ENCODE measurements around the gene TXLNA.

TXLNA gene

GRCh38 chr1:32208469-32208868 lies 29.0 kb downstream of the TXLNA start:
- no peak for DNase-seq (ENCODE audit: low read depth in 3 of 3, low spot score in 1 of 3)

GRCh38 chr1:32208891-32209328 lies 29.4 kb downstream of the TXLNA start, which contains the start of gene DCDC2B:
DCDC2B (plus strand) TSS chr1:32209089; CDS start chr1:32209094, 5 bp downstream.
- no peak for DNase-seq (ENCODE audit: low read depth in 3 of 3, low spot score in 1 of 3)

GRCh38 chr1:32215629-32216480 lies 36.4 kb downstream of the TXLNA start:
- peak in 2 of 3 donors; percentile 27 to 33 for DNase-seq (ENCODE audit: low read depth in 3 of 3, low spot score in 1 of 3)

DNA sequence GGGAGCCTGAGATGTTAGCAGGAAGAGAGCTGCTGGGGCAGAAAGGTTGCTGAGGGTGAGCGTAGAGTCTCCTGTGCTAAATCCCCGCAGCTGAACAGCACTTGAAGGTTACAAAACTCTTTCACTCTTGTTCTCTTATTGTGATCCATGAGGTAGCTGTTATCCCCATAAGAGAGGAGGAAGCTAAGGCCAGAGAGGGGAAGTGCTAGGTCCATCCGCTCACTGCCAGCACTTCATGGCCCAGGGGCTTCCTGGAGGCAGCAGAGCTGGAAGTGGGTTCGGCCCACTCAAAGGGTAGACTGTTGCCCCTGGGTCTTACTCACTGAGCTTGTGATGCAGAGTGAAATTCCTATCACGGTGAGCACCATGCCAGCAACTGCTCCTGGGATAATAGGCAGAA lies 37.1 kb downstream of the TXLNA start:
- DNase-seq (ENCODE audit: low read depth in 3 of 3, low spot score in 1 of 3), result no peak

GRCh38 chr1:32219022-32219421 lies 39.5 kb downstream of the TXLNA start:
- no peak for DNase-seq (ENCODE audit: low read depth in 3 of 3, low spot score in 1 of 3)

- no peak for DNase-seq (ENCODE audit: low read depth in 3 of 3, low spot score in 1 of 3)
Observed at GRCh38 chr1:32220746-32221580, 41.5 kb downstream of the TXLNA start.

DNA sequence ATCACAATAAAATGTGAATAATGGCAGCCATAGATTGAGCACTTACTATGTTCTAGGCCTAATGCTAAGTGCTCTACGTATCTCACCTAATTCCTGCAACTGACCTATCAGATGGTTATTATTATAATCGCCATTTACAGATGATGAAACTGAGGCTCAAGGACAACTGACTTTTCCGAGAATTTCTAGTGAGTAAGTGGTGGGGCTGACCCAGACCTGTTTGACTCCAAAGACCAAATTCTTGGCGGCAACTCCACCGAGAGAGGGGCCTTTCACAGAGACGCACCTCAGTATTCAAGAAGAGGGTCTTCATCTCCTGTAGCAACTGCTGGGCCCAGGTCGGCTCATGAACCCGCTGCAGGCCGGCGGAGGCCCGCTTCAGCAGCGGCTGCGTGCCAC lies 42.1 kb downstream of the TXLNA start:
- no peak for DNase-seq (ENCODE audit: low read depth in 3 of 3, low spot score in 1 of 3)

DNA sequence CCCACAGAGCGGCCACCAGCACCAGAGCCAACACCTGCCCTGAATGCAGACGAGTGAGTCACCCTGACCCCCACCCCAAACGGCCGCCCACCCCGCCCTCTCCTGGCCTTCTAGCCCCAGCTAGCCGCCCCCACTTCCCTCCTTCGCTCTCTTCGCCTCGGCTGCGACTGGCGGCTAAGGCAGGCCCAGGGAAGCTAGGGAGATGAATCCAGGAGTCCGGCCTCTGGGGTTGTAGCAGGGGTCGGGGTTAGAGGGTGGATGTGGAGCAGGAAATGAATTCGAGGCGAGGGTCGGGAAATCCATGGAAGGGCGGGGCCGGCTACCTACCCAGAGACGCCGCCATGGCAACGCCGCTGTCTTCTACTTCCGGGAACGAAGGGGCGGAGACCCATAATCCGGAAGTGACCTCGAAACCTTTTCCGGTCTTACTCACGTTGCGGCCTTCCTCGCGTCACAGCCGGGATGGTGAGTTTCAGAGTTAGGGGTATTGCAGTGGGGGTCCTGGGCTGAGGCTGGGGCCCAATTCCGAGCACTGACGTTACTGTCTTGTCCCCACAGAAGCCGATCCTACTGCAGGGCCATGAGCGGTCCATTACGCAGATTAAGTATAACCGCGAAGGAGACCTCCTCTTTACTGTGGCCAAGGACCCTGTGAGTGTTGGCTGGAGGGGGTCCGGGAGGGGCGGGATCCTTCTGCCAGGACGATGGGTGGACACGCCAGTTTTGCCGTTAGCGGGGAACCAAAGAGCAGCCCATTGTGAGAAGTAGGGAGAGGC lies 42.7 kb downstream of the TXLNA start, which contains the start of the genes EIF3I and TMEM234:
Gene EIF3I, plus strand, starts transcription at position 428 of the 776 bp plus-strand sequence. Its CDS starts 35 bp downstream, at position 463.
Gene TMEM234, minus strand, starts transcription at position 374 of the 776 bp plus-strand sequence. Its CDS starts 31 bp downstream, at position 343.
- peak; percentile 75 to 79 (median 78) for DNase-seq (ENCODE audit: low read depth in 3 of 3, low spot score in 1 of 3)

DNA sequence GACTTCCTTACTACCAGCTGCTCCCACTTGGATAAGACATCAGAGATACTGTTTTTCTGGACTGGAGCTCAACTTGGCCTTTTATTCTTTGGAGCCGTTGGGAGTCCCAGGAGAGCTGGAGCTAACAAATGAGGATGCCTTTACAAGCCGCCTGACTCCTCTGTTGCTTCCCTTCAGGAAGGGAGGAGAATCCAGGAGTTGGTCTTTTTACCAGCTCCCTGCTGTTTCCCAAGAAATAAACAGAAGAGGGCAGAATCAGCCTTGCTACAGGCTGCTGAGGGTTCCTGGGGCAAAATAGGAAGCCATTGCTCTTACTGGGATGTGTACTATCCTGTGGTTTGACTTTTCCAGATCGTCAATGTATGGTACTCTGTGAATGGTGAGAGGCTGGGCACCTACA lies 44.2 kb downstream of the TXLNA start:
- no peak for DNase-seq (ENCODE audit: low read depth in 3 of 3, low spot score in 1 of 3)

DNA sequence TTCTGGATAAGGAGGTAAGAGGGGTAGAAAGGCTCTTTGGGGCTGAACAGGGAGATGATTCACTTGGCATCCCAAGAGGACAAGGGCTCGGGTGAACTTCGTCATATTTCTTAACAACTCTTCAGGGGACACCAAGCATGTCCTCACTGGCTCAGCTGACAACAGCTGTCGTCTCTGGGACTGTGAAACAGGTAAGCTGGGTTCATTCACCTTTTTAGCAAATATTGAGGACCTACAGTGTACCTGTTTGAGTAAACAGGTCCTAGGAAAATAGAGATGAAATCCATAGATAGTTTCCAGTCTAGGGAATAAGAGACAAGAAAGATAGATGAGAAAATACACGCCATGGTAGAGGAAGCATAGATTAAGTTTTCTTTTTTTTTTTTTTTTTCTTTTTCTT lies 44.8 kb downstream of the TXLNA start:
- DNase-seq (ENCODE audit: low read depth in 3 of 3, low spot score in 1 of 3), result no peak

GRCh38 chr1:32228771-32229170 lies 49.3 kb downstream of the TXLNA start:
- no peak for DNase-seq (ENCODE audit: low read depth in 3 of 3, low spot score in 1 of 3)

- DNase-seq (ENCODE audit: low read depth in 3 of 3, low spot score in 1 of 3), result no peak
Observed at GRCh38 chr1:32231843-32232432, 52.5 kb downstream of the TXLNA start.

DNA sequence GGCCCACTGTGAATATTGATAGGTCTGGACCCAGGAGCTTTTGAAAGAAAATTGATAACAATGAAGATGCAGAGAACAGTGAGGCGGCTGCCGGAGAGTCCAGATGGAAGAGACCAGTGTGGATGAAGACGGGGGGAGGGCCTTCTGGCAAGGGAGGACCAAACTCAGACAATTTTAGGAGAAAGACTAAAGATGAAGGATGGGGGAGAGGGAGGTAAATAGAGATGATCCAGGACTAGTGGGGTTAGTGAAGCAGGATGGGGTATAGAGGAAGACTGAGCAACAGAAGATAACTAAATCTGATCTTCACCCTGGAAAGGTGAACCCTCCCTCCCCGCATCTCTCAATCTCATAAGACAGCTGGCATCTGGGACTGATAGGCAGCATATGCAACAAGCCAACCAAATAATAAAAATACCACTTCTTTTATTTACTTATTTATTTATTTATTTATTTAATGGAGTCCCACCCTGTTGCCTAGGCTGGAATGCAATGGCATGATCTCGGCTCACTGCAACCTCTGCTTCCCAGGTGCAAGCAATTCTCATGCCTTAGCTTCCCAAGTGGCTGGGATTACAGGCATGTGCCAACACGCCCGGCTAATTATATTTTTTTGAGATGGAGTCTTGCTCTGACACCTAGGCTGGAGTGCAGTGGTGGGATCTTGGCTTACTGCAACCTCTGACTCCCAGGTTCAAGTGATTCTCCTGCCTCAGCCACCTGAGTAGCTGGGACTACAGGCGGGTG lies 53.3 kb downstream of the TXLNA start:
- DNase-seq (ENCODE audit: low read depth in 3 of 3, low spot score in 1 of 3), result no peak

- DNase-seq (ENCODE audit: low read depth in 3 of 3, low spot score in 1 of 3), result no peak
Observed at GRCh38 chr1:32234792-32235191, 55.3 kb downstream of the TXLNA start.

- DNase-seq (ENCODE audit: low read depth in 3 of 3, low spot score in 1 of 3), result no peak
Observed at GRCh38 chr1:32239337-32239736, 59.9 kb downstream of the TXLNA start.

DNA sequence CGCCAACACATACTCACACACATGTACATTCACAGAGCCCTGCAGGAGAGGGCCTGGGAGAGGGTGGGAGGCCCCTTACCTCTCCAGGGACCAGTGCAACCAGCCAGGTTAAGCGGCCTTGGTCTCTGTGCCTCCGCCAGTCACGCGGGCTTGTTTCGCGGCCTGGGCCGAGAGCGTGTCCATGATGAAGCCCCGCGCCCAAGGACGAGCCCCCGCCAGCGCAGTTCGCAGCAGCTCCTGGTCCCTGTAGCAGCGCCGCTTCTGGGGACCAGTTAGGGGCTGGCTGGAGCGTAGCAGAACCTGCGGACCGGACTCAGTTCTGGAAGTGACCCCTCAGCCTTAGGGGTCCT lies 60.3 kb downstream of the TXLNA start:
- DNase-seq (ENCODE audit: low read depth in 3 of 3, low spot score in 1 of 3), result no peak

GRCh38 chr1:32240140-32240951 lies 60.9 kb downstream of the TXLNA start:
- DNase-seq (ENCODE audit: low read depth in 3 of 3, low spot score in 1 of 3), result no peak

GRCh38 chr1:32241001-32241763 lies 61.7 kb downstream of the TXLNA start:
- no peak for DNase-seq (ENCODE audit: low read depth in 3 of 3, low spot score in 1 of 3)

All from stimulated activated CD4-positive, alpha-beta T cell treated with anti-CD3 and anti-CD28 coated beads, TNF-alpha, amount 100 ng/mL, for 1 hour (primary cell).